Heart right ventricle (tissue), 16 donors: ENCODE results near the gene ARL14EPL. TPM values are rescaled to one million over a fixed set of nuclear protein-coding genes. Genes with fewer than 3 reads are reported as not detected.

Experiments used
- ATAC-seq, 8 donors: fragments of 200-7000 bp; cut with Tn5 transposase; one replicate each; pipeline ENCODE4 v1.9.1; 2020; ENCODE audit warnings: mild to moderate bottlenecking in 8 of 8, moderate library complexity in 8 of 8, moderate number of reproducible peaks in 1 of 8
- DNase-seq, 2 donors: peaks; one replicate each; pipeline ENCODE4 v3.0.0-alpha.2; 2020
- H3K27ac ChIP-seq, 10 donors: fragments of 200-600 bp; sonication (generic) in 2 of 10; one replicate each; pipeline versions ENCODE4 v1.5.0 to v1.8.0; 2020 to 2022; ENCODE audit warnings: mild to moderate bottlenecking in 3 of 10
- H3K27me3 ChIP-seq, 7 donors: fragments of 200-600 bp; one replicate each; pipeline ENCODE4 v1.8.0; 2021 to 2022; ENCODE audit warnings: mild to moderate bottlenecking in 2 of 7
- H3K36me3 ChIP-seq, 9 donors: fragments of 200-600 bp; sonication (generic) in 1 of 9; one replicate each; pipeline versions ENCODE4 v1.5.0 to v1.8.0; 2020 to 2022; ENCODE audit warnings: mild to moderate bottlenecking in 2 of 9
- H3K4me1 ChIP-seq, 9 donors: fragments of 200-600 bp; sonication (generic) in 1 of 9; one replicate each; pipeline versions ENCODE4 v1.5.0 to v1.8.0; 2020 to 2022; ENCODE audit warnings: mild to moderate bottlenecking in 4 of 9
- H3K4me3 ChIP-seq, 10 donors: fragments of 200-600 bp; sonication (generic) in 2 of 10; one replicate each; pipeline versions ENCODE4 v1.5.0 to v1.8.0; 2020 to 2022; ENCODE audit warnings: mild to moderate bottlenecking in 7 of 10, moderate library complexity in 2 of 10
- H3K9me3 ChIP-seq, 11 donors: fragments of 200-600 bp in 10 of 11; sonication (generic) in 2 of 11; one replicate each; pipeline versions ENCODE4 v1.5.0 to v1.8.0; 2013 to 2022; ENCODE audit warnings: mild to moderate bottlenecking in 2 of 11, control low read depth in 1 of 11, moderate library complexity in 1 of 11
- WGBS, 2 donors: extraction: QIAGEN DNeasy Blood & Tissue Kit; methylation state at CpG; one replicate each; pipeline ENCODE4 v1.1.7; 2013; ENCODE audit warnings: inconsistent platforms in 1 of 2; 5-methylcytosine and 5-hydroxymethylcytosine counted together
- intact Hi-C, 10 donors: fragments of 100-400 bp; cut with DNase I; formaldehyde crosslinking; loops; one replicate each; pipeline versions ENCODE4 v1.11.1 to v1.14.2; 2022
- polyA plus RNA-seq, 2 donors: library from polyadenylated mRNA; stranded (reverse); fragments of 200-250 nt; gene quantifications; one replicate each; pipeline ENCODE4 v1.2.3, GENCODE V29; 2013
- total RNA-seq, 10 donors: library from RNA; stranded (reverse); fragmentation: NEBNext Ultra II Directional in 3 of 10; extraction: Animal tissue kit (Norgen Biotek cat#: 25700) in 3 of 10; gene quantifications; one replicate each; pipeline versions ENCODE4 v1.2.1 to v1.2.4, GENCODE V29; 2021 to 2023
- TF ChIP-seq, protein P1 (sequence below), 9 donors: fragments of 200-600 bp; sonication (generic) in 2 of 9; IDR thresholded peaks; one replicate each; pipeline versions ENCODE4 v1.5.0 to v1.8.0; 2021 to 2022; ENCODE audit warnings: antibody characterized with exemption in 9 of 9, mild to moderate bottlenecking in 5 of 9, moderate library complexity in 1 of 9
- donor health status: Arrhythmogenic right ventricular cardiomyopathy.
- donor health status: ischemic (EF 13 %, LVEDD 7.1; RV severe dilation, severe dysfunction).
- donor health status: healthy with polysubstance abuse.
- donor health status: DM: no; HTN: yes; CAD: no.
- donor health status: DM: no; HTN: no; CAD: no.
- donor health status: ischemic (EF 25% LVEDD 6.9; RV normal size, moderate dysfunction).
- donor health status: ischemic (EF 25% LVEDD 5.7; RV mildly dilated, moderate dysfunction).
- donor health status: healthy.
- donor health status: DM: yes; HTN: yes; CAD: no.
- donor health status: Ischemic cardiomyopathy.
- donor health status: ischemic (EF 35%, LVEDD 5.7; RV mildly dilated, moderate dysfunction).
- donor health status: nonischemic (EF 11% LVEDD 7.7; RV severe dilation, severe dysfunction).
- donor health status: DM: yes; HTN: yes; CAD: no.
- donor health status: PGD.
- donor health status: ischemic (EF 29% LVEDD 5.4; RV normal size, mild dysfunction).
- donor health status: nonischemic (EF 23%, LVEDD 6.1; RV moderate dilation, normal function).

Gene ARL14EPL
- total and polyA plus RNA-seq, 12 donors: not detected

DNA sequence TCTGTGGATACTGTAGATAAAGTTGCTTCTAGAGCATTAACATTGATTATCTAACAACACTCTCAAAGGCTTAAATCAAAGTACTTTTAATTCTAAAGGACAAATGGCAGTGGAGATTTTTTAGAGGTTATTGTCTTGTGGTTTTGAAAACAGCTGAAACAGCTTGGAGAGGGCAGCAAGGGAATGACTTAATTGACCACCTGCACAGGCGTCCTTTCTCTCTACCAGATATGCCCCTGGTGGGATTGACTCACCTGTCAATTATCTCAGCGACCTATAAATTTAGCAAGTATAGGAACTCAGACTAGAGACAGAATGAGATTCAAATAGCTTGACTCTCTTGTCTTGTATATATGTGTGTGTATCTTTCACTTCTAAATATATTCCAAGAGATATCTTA, 13.5 kb downstream of the ARL14EPL start:
- H3K27ac ChIP-seq: no peak overlapping the region
- H3K36me3 ChIP-seq: no peaks in the 10 kb centered on the region
- WGBS, 2 donors: 63 to 75% methylated on average over 2 of the region's 2 CpGs
- no peak overlapping the region for H3K4me3 ChIP-seq
- intact Hi-C loops: no loop called here
- H3K9me3 ChIP-seq: no peaks in the 10 kb centered on the region
- no peak for ATAC-seq
- no peaks in the 10 kb centered on the region for H3K4me1 ChIP-seq
- no peak for DNase-seq
- peaks cover 0 to 19% (median 0%) of the 10 kb centered on the region in 7 donors for H3K27me3 ChIP-seq
- TF ChIP-seq, protein P1, sequence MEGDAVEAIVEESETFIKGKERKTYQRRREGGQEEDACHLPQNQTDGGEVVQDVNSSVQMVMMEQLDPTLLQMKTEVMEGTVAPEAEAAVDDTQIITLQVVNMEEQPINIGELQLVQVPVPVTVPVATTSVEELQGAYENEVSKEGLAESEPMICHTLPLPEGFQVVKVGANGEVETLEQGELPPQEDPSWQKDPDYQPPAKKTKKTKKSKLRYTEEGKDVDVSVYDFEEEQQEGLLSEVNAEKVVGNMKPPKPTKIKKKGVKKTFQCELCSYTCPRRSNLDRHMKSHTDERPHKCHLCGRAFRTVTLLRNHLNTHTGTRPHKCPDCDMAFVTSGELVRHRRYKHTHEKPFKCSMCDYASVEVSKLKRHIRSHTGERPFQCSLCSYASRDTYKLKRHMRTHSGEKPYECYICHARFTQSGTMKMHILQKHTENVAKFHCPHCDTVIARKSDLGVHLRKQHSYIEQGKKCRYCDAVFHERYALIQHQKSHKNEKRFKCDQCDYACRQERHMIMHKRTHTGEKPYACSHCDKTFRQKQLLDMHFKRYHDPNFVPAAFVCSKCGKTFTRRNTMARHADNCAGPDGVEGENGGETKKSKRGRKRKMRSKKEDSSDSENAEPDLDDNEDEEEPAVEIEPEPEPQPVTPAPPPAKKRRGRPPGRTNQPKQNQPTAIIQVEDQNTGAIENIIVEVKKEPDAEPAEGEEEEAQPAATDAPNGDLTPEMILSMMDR (IDR thresholded peaks at IDR 0.05): no peak

DNA sequence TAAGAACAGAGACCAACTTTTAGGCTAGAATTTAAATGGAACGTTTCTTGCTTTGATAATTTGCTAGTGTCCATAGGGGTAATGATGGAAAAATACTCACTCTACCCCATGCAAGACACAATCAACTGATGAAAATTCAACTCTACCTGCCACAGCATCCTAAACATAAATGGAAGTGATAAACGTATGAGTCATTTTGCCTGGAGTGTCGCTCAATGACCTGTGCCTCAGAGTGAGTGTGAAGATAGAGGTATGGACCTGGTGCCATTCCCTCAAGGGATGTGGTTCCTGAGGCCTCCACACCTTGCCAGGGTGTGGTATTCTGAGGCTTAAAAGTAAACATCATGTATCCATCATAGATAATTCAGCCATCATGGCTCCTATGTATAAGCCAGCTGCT, 14.0 kb downstream of the ARL14EPL start:
- DNase-seq: no peak
- WGBS, 2 donors: 68 to 69% methylated on average over 3 of the region's 3 CpGs
- intact Hi-C loops: no loop called here
- H3K36me3 ChIP-seq: no peaks in the 10 kb centered on the region
- ATAC-seq: no peak
- no peaks in the 10 kb centered on the region for H3K4me1 ChIP-seq
- TF ChIP-seq, protein P1 (IDR thresholded peaks at IDR 0.05): no peak
- peaks cover 0 to 19% (median 0%) of the 10 kb centered on the region in 7 donors for H3K27me3 ChIP-seq
- no peaks in the 10 kb centered on the region for H3K9me3 ChIP-seq
- H3K27ac ChIP-seq: no peak overlapping the region
- no peak overlapping the region for H3K4me3 ChIP-seq

DNA sequence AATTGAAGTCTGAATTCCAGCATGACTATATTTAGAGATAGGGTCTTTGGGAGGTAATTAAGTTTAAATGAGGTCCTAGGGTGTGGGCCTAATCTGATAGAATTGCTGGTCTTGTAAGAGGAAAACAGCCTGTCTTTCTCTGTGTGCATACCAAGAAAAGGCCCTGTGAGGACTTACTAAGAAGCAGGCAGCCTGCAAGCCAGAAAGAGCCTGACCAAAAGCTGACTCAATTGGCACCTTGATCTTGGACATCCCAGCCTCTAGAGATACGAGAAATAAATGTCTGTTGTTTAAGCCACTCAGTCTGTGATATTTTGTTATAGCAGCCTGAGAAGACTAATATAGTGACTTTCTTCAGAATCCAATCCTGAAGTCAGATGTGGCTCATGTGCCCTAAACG, 14.6 kb downstream of the ARL14EPL start:
- WGBS, 2 donors: 84 to 92% methylated on average over 2 of the region's 2 CpGs
- DNase-seq (no peak), ATAC-seq (no peak)
- H3K27me3 ChIP-seq: peaks cover 0 to 18% (median 0%) of the 10 kb centered on the region in 7 donors
- intact Hi-C loops: no loop called here
- no peak overlapping the region for H3K27ac ChIP-seq
- H3K9me3 ChIP-seq: no peaks in the 10 kb centered on the region
- TF ChIP-seq, protein P1 (IDR thresholded peaks at IDR 0.05): no peak
- H3K36me3 ChIP-seq: no peaks in the 10 kb centered on the region
- H3K4me1 ChIP-seq: no peaks in the 10 kb centered on the region
- H3K4me3 ChIP-seq: no peak overlapping the region

DNA sequence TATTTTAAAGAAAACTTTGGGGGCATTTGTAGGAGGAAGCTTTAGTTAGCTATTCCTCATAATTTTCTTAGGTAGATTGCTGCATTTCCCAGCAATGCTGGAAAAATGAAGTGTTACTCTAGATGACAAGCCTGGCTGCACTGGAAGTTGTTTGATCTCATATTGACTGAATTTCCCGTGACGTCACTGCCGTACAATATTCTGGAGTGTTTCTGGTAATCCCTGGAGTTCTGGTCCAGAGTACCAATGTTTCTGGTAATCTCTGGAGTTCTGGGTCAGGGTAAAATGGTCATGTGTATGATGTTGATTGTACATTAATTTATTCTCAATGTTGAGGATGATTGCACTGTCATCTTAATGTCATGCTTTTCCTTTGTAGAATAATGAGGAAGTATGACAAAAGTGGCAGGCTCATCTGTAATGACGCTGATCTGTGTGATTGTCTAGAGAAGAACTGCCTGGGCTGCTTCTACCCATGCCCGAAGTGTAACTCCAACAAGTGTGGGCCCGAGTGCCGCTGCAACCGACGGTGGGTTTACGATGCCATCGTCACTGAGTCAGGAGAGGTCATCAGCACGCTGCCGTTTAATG, 26.2 kb downstream of the ARL14EPL start:
- 79 to 87% methylated on average over 13 of the region's 13 CpGs for WGBS, 2 donors
- H3K36me3 ChIP-seq: no peaks in the 10 kb centered on the region
- H3K4me1 ChIP-seq: no peaks in the 10 kb centered on the region
- no peak overlapping the region for H3K4me3 ChIP-seq
- intact Hi-C loops: no loop called here
- DNase-seq (no peak), ATAC-seq (no peak)
- no peak overlapping the region for H3K27ac ChIP-seq
- TF ChIP-seq, protein P1 (IDR thresholded peaks at IDR 0.05): no peak
- H3K9me3 ChIP-seq: no peaks in the 10 kb centered on the region
- H3K27me3 ChIP-seq: peaks cover 0 to 30% (median 9%) of the 10 kb centered on the region in 7 donors
